OCI-LY1 (cell line): Measurements from ENCODE around the gene RND2.

ENCODE experiments used
- CTCF ChIP-seq: fragments of 200-600 bp; sonication (generic), shearing (Covaris generic); IDR thresholded peaks from 2 replicates; pipeline ENCODE4 v1.5.1; 2017; ENCODE audit warnings: mild to moderate bottlenecking, antibody characterized with exemption, low read length, moderate library complexity, mixed read lengths
- EZH2 ChIP-seq: fragments of 200-600 bp; sonication (generic), shearing (Covaris generic); IDR thresholded peaks from 2 replicates; pipeline ENCODE4 v1.8.0; 2017; ENCODE audit warnings: borderline replicate concordance, mixed run types, mild to moderate bottlenecking, antibody characterized with exemption, low read length, moderate library complexity, mixed read lengths

- TF ChIP-seq CTCF (no peak), EZH2 (no peak)
Measured at GRCh38 chr17:43025766-43026537, 921 bp downstream of the RND2 start.
